Trophoblast cell (in vitro differentiated cells and primary cell): ENCODE measurements around the gene PRKAG3. TPM values are rescaled to one million over a fixed set of nuclear protein-coding genes. Genes with fewer than 3 reads are reported as not detected.

Experiments used
- DNase-seq, 2 donors: peaks; one replicate each; pipeline ENCODE4 v3.0.0-alpha.2; 2016
- H2AFZ ChIP-seq: 2 replicates; pipeline ENCODE4 v1.6.1; 2013; ENCODE audit warnings: low read length, moderate library complexity, mild to moderate bottlenecking; ENCODE audit not compliant: insufficient read depth, poor library complexity
- H2AK5ac ChIP-seq: 2 replicates; pipeline ENCODE4 v1.6.1; 2013; ENCODE audit warnings: mild to moderate bottlenecking, low read length
- H2BK120ac ChIP-seq: 2 replicates; pipeline ENCODE4 v1.6.1; 2013; ENCODE audit warnings: low read length, mild to moderate bottlenecking, moderate library complexity; ENCODE audit not compliant: insufficient read depth, poor library complexity
- H2BK12ac ChIP-seq: 2 replicates; pipeline ENCODE4 v1.6.1; 2013; ENCODE audit warnings: mild to moderate bottlenecking, low read length, moderate library complexity
- H2BK5ac ChIP-seq: 2 replicates; pipeline ENCODE4 v1.6.1; 2013; ENCODE audit warnings: low read length, low read depth, moderate library complexity, mild to moderate bottlenecking; ENCODE audit not compliant: poor library complexity
- H3K14ac ChIP-seq: 2 replicates; pipeline ENCODE4 v1.6.1; 2013; ENCODE audit warnings: mild to moderate bottlenecking, low read length
- H3K18ac ChIP-seq: 2 replicates; pipeline ENCODE4 v1.6.1; 2013; ENCODE audit warnings: mild to moderate bottlenecking, low read length
- H3K23ac ChIP-seq: 2 replicates; pipeline ENCODE4 v1.6.1; 2013; ENCODE audit warnings: low read length
- H3K27ac ChIP-seq: 2 replicates; pipeline ENCODE4 v1.5.1; 2013; ENCODE audit warnings: low read depth, mild to moderate bottlenecking, inconsistent platforms, low read length, moderate library complexity
- H3K27me3 ChIP-seq: 2 replicates; pipeline ENCODE4 v1.6.1; 2013; ENCODE audit warnings: inconsistent platforms, mild to moderate bottlenecking, low read length, moderate library complexity; ENCODE audit not compliant: insufficient read depth
- H3K36me3 ChIP-seq, 2 experiments: 1 replicate in 1 of 2; 2 replicates in 1 of 2; pipeline ENCODE4 v1.6.1; 2013; ENCODE audit warnings: low read length in 2 of 2, mild to moderate bottlenecking in 2 of 2, moderate library complexity in 1 of 2; ENCODE audit not compliant: insufficient read depth in 2 of 2, control insufficient read depth in 1 of 2
- H3K4ac ChIP-seq: 2 replicates; pipeline ENCODE4 v1.6.1; 2013; ENCODE audit warnings: low read depth, mild to moderate bottlenecking, low read length, moderate library complexity
- H3K4me1 ChIP-seq, 2 experiments: 1 replicate in 1 of 2; 2 replicates in 1 of 2; pipeline ENCODE4 v1.6.1; 2013; ENCODE audit warnings: low read length in 2 of 2, mild to moderate bottlenecking in 2 of 2, moderate library complexity in 1 of 2; ENCODE audit not compliant: insufficient read depth in 2 of 2, control insufficient read depth in 1 of 2
- H3K4me2 ChIP-seq: 2 replicates; pipeline ENCODE4 v1.6.1; 2013; ENCODE audit warnings: inconsistent platforms, mild to moderate bottlenecking, low read length, moderate library complexity
- H3K4me3 ChIP-seq: 2 replicates; pipeline ENCODE4 v1.5.1; 2013; ENCODE audit warnings: mild to moderate bottlenecking, low read depth, low read length, inconsistent platforms
- H3K79me1 ChIP-seq: one replicate; pipeline ENCODE4 v1.6.1; 2013; ENCODE audit warnings: low read length
- H3K79me2 ChIP-seq: 2 replicates; pipeline ENCODE4 v1.6.1; 2013; ENCODE audit warnings: low read length, mild to moderate bottlenecking; ENCODE audit not compliant: control insufficient read depth, insufficient read depth, poor library complexity
- H3K9ac ChIP-seq: 2 replicates; pipeline ENCODE4 v1.6.1; 2013; ENCODE audit warnings: mild to moderate bottlenecking, low read length
- H3K9me3 ChIP-seq: 2 replicates; pipeline ENCODE4 v1.6.1; 2013; ENCODE audit warnings: low read depth, mild to moderate bottlenecking, control low read depth, inconsistent platforms, low read length; ENCODE audit not compliant: insufficient read depth
- H4K12ac ChIP-seq: 2 replicates; pipeline ENCODE4 v1.6.1; 2013; ENCODE audit warnings: low read depth, mild to moderate bottlenecking, low read length, moderate library complexity
- H4K8ac ChIP-seq: 2 replicates; pipeline ENCODE4 v1.6.1; 2013; ENCODE audit warnings: low read depth, mild to moderate bottlenecking, low read length, moderate library complexity
- H4K91ac ChIP-seq: one replicate; pipeline ENCODE4 v1.6.1; 2013; ENCODE audit warnings: low read depth, mild to moderate bottlenecking, low read length, moderate library complexity
- WGBS: extraction: QIAGEN DNeasy Blood & Tissue Kit; methylation state at CpG from one replicate; pipeline ENCODE4 v1.1.7; 2013; ENCODE audit warnings: missing lambda C conversion rate; ENCODE audit not compliant: insufficient read length, insufficient coverage; ENCODE audit errors: extremely low coverage; 5-methylcytosine and 5-hydroxymethylcytosine counted together
- polyA plus RNA-seq: library from polyadenylated mRNA; stranded (reverse); fragments of 200-250 nt; gene quantifications from 2 replicates; pipeline ENCODE4 v1.2.3, GENCODE V29; 2013

PRKAG3 gene
- polyA plus RNA-seq: not detected in 2 replicates

DNA sequence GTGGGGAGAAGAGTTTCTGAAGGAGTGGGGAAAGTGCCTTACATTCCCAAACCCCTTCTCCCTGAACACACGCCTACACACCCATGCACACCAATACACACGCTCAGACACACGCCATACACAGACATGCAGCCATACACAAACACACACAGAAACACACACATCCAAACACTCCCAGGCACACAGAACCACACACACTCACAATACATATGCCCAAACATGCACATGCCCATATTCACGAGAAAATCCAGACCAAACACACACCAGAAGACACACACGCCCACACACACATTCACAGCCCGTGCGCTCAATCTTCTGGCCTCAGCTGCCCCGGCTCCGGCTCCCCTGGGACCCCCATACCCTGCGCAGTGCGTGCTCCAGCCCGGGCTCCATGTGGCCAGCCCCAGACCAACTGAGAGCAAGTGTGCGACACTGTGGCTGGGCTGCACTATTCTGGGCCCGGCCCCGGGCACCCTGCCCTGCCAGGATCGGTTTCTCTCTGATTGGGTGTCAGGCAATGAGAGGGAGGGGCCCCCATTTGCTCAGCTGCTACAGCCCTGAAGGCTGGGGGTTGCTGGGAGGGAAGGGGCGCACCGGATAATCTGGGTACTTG is at the start of gene PRKAG3:
Gene PRKAG3 (minus strand): TSS at position 426 of the 613 bp plus-strand sequence.
- H4K8ac ChIP-seq: no peak within 1 kb of the TSS
- no peak within 1 kb of the TSS for H3K4ac ChIP-seq
- no peak within 1 kb of the TSS for H3K4me2 ChIP-seq
- no CpG with 5 or more reads among the region's 18 CpGs for WGBS
- no peaks in the 10 kb centered on the region for H3K27me3 ChIP-seq
- no peak within 1 kb of the TSS for H3K27ac ChIP-seq
- no peaks in the 10 kb centered on the region for H3K36me3 ChIP-seq
- no peaks in the 10 kb centered on the region for H3K9me3 ChIP-seq
- H2BK5ac ChIP-seq: no peak within 1 kb of the TSS
- H3K79me2 ChIP-seq: no peaks in the 10 kb centered on the region
- no peak for DNase-seq
- no peak within 1 kb of the TSS for H2BK12ac ChIP-seq
- H3K4me3 ChIP-seq: no peak within 1 kb of the TSS
- no peak within 1 kb of the TSS for H2AK5ac ChIP-seq
- H4K91ac ChIP-seq: no peak within 1 kb of the TSS
- no peak within 1 kb of the TSS for H4K12ac ChIP-seq
- no peak within 1 kb of the TSS for H3K18ac ChIP-seq
- no peaks in the 10 kb centered on the region for H3K4me1 ChIP-seq
- H3K9ac ChIP-seq: no peak within 1 kb of the TSS
- no peak within 1 kb of the TSS for H2AFZ ChIP-seq
- H3K23ac ChIP-seq: peak within 1 kb of the TSS; percentile 77
- H2BK120ac ChIP-seq: no peak within 1 kb of the TSS
- no peaks in the 10 kb centered on the region for H3K79me1 ChIP-seq
- no peak within 1 kb of the TSS for H3K14ac ChIP-seq

GRCh38 chr2:218880859-218881594 is 49.4 kb upstream of the PRKAG3 start:
- DNase-seq: no peak
- H2BK5ac ChIP-seq: no peak overlapping the region
- no peak overlapping the region for H3K4ac ChIP-seq
- H3K27me3 ChIP-seq: peaks cover 58% of the 10 kb centered on the region
- no peak overlapping the region for H2BK120ac ChIP-seq
- no peak overlapping the region for H3K9ac ChIP-seq
- H3K9me3 ChIP-seq: peaks cover 10% of the 10 kb centered on the region
- H3K36me3 ChIP-seq: no peaks in the 10 kb centered on the region
- no peak overlapping the region for H2BK12ac ChIP-seq
- no peak overlapping the region for H3K4me3 ChIP-seq
- no peak overlapping the region for H4K12ac ChIP-seq
- no peak overlapping the region for H3K14ac ChIP-seq
- H3K4me1 ChIP-seq: peaks cover 27 to 29% of the 10 kb centered on the region in 2 experiments
- H3K23ac ChIP-seq: no peak overlapping the region
- H3K18ac ChIP-seq: no peak overlapping the region
- H2AK5ac ChIP-seq: no peak overlapping the region
- H3K79me2 ChIP-seq: no peaks in the 10 kb centered on the region
- H3K27ac ChIP-seq: no peak overlapping the region
- H3K4me2 ChIP-seq: no peak overlapping the region
- H4K91ac ChIP-seq: no peak overlapping the region
- no peaks in the 10 kb centered on the region for H3K79me1 ChIP-seq
- WGBS: no CpG with 5 or more reads among the region's 24 CpGs
- no peak overlapping the region for H4K8ac ChIP-seq
- no peak overlapping the region for H2AFZ ChIP-seq

DNA sequence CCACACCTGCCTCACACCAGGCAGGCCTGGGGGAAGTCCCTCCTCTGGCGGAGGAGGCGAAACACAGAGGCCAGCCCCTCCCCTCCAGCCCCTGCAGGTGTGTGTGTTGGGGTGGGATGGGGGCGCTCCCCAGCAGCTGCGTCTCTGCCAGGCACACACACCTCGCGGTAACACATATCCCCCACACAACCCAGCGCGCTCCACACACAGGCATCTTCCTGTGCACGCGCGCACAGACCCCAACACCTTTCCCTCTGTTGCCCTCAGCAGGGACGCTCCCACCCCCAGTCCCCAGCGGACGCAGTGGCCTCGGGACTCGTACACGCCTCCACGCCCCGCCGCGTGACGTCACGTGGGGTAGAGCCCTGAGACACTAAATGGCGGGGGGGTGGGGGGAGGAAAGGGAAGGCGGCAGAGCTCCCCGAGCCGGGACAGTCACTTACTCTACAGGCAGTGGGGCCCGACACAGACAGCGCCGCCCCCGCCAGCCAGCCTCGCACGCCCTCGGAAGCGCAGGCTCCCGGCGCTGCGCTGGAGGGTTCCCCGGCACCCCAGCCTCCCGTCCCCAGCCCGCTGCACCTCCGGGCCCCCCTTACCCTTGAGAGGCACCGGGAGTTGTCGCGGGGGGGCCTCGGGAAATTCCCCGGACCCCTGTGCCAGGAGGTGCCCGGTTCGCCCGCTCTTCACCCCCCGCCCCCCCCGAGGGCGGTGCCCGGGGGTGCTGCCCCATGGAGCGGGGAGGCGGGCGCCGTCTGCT is 48.7 kb upstream of the PRKAG3 start, which contains the start of gene WNT10A:
Gene WNT10A (plus strand): TSS at position 751 of the 757 bp plus-strand sequence. CDS start 144 bp downstream, outside the sequence.
- H3K36me3 ChIP-seq: no peaks in the 10 kb centered on the region
- H2AK5ac ChIP-seq: no peak within 1 kb of the TSS
- peaks cover 10% of the 10 kb centered on the region for H3K9me3 ChIP-seq
- no peak within 1 kb of the TSS for H2BK5ac ChIP-seq
- peaks cover 56% of the 10 kb centered on the region for H3K27me3 ChIP-seq
- H3K14ac ChIP-seq: no peak within 1 kb of the TSS
- H3K4me2 ChIP-seq: peak within 1 kb of the TSS; percentile 52
- no peaks in the 10 kb centered on the region for H3K79me1 ChIP-seq
- peaks cover 27 to 29% of the 10 kb centered on the region in 2 experiments for H3K4me1 ChIP-seq
- H2BK12ac ChIP-seq: no peak within 1 kb of the TSS
- H4K91ac ChIP-seq: no peak within 1 kb of the TSS
- no peak within 1 kb of the TSS for H2AFZ ChIP-seq
- H3K4me3 ChIP-seq: peak within 1 kb of the TSS; percentile 41
- no peak within 1 kb of the TSS for H3K9ac ChIP-seq
- no peaks in the 10 kb centered on the region for H3K79me2 ChIP-seq
- H3K27ac ChIP-seq: no peak within 1 kb of the TSS
- DNase-seq: no peak
- H4K12ac ChIP-seq: no peak within 1 kb of the TSS
- no peak within 1 kb of the TSS for H2BK120ac ChIP-seq
- no CpG with 5 or more reads among the region's 58 CpGs for WGBS
- H4K8ac ChIP-seq: no peak within 1 kb of the TSS
- H3K23ac ChIP-seq: no peak within 1 kb of the TSS
- H3K4ac ChIP-seq: no peak within 1 kb of the TSS
- H3K18ac ChIP-seq: no peak within 1 kb of the TSS

GRCh38 chr2:218879776-218880101 is 48.1 kb upstream of the PRKAG3 start:
- Histone ChIP-seq H3K79me2 (no peaks in the 10 kb centered on the region), H3K79me1 (no peaks in the 10 kb centered on the region), H2AK5ac (no peak overlapping the region), H3K36me3 (no peaks in the 10 kb centered on the region), H3K4me3 (no peak overlapping the region), H2AFZ (no peak overlapping the region), H4K12ac (no peak overlapping the region), H4K91ac (no peak overlapping the region), H2BK120ac (no peak overlapping the region), H3K4me1 (peaks cover 27 to 29% of the 10 kb centered on the region in 2 experiments), H2BK12ac (no peak overlapping the region), H3K9me3 (peaks cover 5% of the 10 kb centered on the region), H3K27me3 (peaks cover 51% of the 10 kb centered on the region), H3K4ac (no peak overlapping the region), H3K27ac (no peak overlapping the region), H3K23ac (no peak overlapping the region), H4K8ac (no peak overlapping the region), H3K4me2 (peak overlapping the region; percentile 52), H3K9ac (no peak overlapping the region), H2BK5ac (no peak overlapping the region), H3K18ac (no peak overlapping the region), H3K14ac (no peak overlapping the region)
- whole genome bisulfite sequencing: no CpG with 5 or more reads among the region's 11 CpGs
- no peak for DNase-seq
